ENCODE measurements around the gene MUC22. TPM values are rescaled to one million over a fixed set of nuclear protein-coding genes. Genes with fewer than 3 reads are reported as not detected.

Gene MUC22
- polyA plus RNA-seq, 2 of the 4 experiments (the other 2 are of a cell fraction), result not detected

GRCh38 chr6:30972816-30973215 lies 37.5 kb upstream of the MUC22 start:
- Histone ChIP-seq H3K27ac (no peak overlapping the region), H3K4me2 (no peak overlapping the region), H3K4me1 (no peaks in the 10 kb centered on the region), H3K9me3 (no peaks in the 10 kb centered on the region), H3K4me3 (no peak overlapping the region)
- no peak for FAIRE-seq
- TF ChIP-seq HOXA7 (CRISPR knock-in tag; IDR thresholded peaks at IDR 0.05) (no peak), EHMT2 (IDR thresholded peaks at IDR 0.05; ENCODE audit: low read depth) (no peak), HOXB13 (CRISPR knock-in tag; IDR thresholded peaks at IDR 0.05; ENCODE audit: low read depth) (no peak), NPAS2 (CRISPR knock-in tag; IDR thresholded peaks at IDR 0.05; ENCODE audit: borderline replicate concordance) (no peak), HDAC2 (IDR thresholded peaks at IDR 0.05) (no peak), ATOH8 (CRISPR knock-in tag; IDR thresholded peaks at IDR 0.05; ENCODE audit: low read depth) (no peak), EP300 (IDR thresholded peaks at IDR 0.05) (no peak), HOXB5 (CRISPR knock-in tag; IDR thresholded peaks at IDR 0.05) (no peak), HMGXB4 (CRISPR knock-in tag; IDR thresholded peaks at IDR 0.05; ENCODE audit: borderline replicate concordance) (no peak), MYC (IDR thresholded peaks at IDR 0.05; ENCODE audit: borderline replicate concordance, low read length) (no peak), KDM1A (IDR thresholded peaks at IDR 0.05; ENCODE audit: low read depth) (no peak), JUNB (IDR thresholded peaks at IDR 0.05) (no peak), FOSB (CRISPR knock-in tag; IDR thresholded peaks at IDR 0.05) (no peak), MAFK (IDR thresholded peaks at IDR 0.05; ENCODE audit: partially characterized antibody) (no peak), CTCF (IDR thresholded peaks at IDR 0.05) (no peak), TFCP2L1 (CRISPR knock-in tag; IDR thresholded peaks at IDR 0.05) (no peak), JUN (IDR thresholded peaks at IDR 0.05) (no peak), MAX (IDR thresholded peaks at IDR 0.05) (no peak)
- TF ChIP-seq, protein P1, sequence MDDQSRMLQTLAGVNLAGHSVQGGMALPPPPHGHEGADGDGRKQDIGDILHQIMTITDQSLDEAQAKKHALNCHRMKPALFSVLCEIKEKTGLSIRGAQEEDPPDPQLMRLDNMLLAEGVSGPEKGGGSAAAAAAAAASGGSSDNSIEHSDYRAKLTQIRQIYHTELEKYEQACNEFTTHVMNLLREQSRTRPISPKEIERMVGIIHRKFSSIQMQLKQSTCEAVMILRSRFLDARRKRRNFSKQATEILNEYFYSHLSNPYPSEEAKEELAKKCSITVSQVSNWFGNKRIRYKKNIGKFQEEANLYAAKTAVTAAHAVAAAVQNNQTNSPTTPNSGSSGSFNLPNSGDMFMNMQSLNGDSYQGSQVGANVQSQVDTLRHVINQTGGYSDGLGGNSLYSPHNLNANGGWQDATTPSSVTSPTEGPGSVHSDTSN (IDR thresholded peaks at IDR 0.05), result no peak
- TF ChIP-seq, protein P2, sequence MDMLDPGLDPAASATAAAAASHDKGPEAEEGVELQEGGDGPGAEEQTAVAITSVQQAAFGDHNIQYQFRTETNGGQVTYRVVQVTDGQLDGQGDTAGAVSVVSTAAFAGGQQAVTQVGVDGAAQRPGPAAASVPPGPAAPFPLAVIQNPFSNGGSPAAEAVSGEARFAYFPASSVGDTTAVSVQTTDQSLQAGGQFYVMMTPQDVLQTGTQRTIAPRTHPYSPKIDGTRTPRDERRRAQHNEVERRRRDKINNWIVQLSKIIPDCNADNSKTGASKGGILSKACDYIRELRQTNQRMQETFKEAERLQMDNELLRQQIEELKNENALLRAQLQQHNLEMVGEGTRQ (IDR thresholded peaks at IDR 0.05), result no peak
- POLR2A ChIA-PET, result no interaction called here
- DNase-seq (ENCODE audit: low read depth in 1 of 2, low spot score in 1 of 2), result no peak
- CTCF ChIA-PET, result interaction anchor here (1.2 kb wide), 1 partner anchor 30 kb away, joined by 3 read pairs; no protein-coding TSS in a partner anchor
- ATAC-seq, result no peak
- WGBS (ENCODE audit: missing lambda C conversion rate), result 93% methylated on average over 4 of the region's 4 CpGs

Measured in A549 (cell line).